Endometrium (tissue), 2 donors: Measurements from ENCODE around the gene MED31.
"Not testable (repeated sequence)": the region's sequence is repeated elsewhere in the genome, so short reads cannot be mapped to it uniquely, and the experiment has no call there.

Source experiments
- FAIRE-seq: peaks from 2 replicates; lab custom pipeline; 2012; peaks lifted over from hg19 to GRCh38; lab: Jason Lieb, UNC
- donor health status: control.
- donor health status: control.

The MED31 gene

GRCh38 chr17:6651354-6651918 is at the start of gene MED31, which contains the start of gene C17orf100:
MED31 (minus strand) TSS chr17:6651605; CDS start chr17:6651528, 77 bp downstream.
C17orf100 (plus strand) TSS chr17:6651762; CDS start chr17:6651914, 152 bp downstream.
- peak; percentile 83 for FAIRE-seq

GRCh38 chr17:6700948-6701307 is 49.5 kb upstream of the MED31 start:
- no peak for FAIRE-seq

- no peak for FAIRE-seq
These were observed 48.9 kb upstream of the MED31 start for GRCh38 chr17:6699997-6700947.

- no peak for FAIRE-seq
These were observed 46.6 kb upstream of the MED31 start for GRCh38 chr17:6698004-6698403.

- no peak for FAIRE-seq
These were observed 45.5 kb upstream of the MED31 start for GRCh38 chr17:6696906-6697305.

- no peak for FAIRE-seq
These were observed 44.2 kb upstream of the MED31 start for GRCh38 chr17:6695565-6695964.

- FAIRE-seq = no peak
These were observed 43.6 kb upstream of the MED31 start for GRCh38 chr17:6695051-6695450.

- FAIRE-seq = not testable (repeated sequence)
These were observed 40.6 kb upstream of the MED31 start for GRCh38 chr17:6691958-6692357.

GRCh38 chr17:6691546-6691945 is 40.1 kb upstream of the MED31 start:
- no peak for FAIRE-seq

- FAIRE-seq = no peak
These were observed 39.2 kb upstream of the MED31 start for GRCh38 chr17:6690641-6691040.

GRCh38 chr17:6688944-6689343 is 37.5 kb upstream of the MED31 start:
- no peak for FAIRE-seq

- FAIRE-seq = no peak
These were observed 34.6 kb upstream of the MED31 start for GRCh38 chr17:6686026-6686425.

GRCh38 chr17:6684881-6685767 is 33.7 kb upstream of the MED31 start:
- no peak for FAIRE-seq

GRCh38 chr17:6684460-6684783 is 33.0 kb upstream of the MED31 start:
- FAIRE-seq = no peak

GRCh38 chr17:6683730-6684459 is 32.5 kb upstream of the MED31 start:
- FAIRE-seq = no peak

- FAIRE-seq = no peak
These were observed 31.8 kb upstream of the MED31 start for GRCh38 chr17:6683081-6683684.

GRCh38 chr17:6682339-6682738 is 30.9 kb upstream of the MED31 start:
- FAIRE-seq = no peak

GRCh38 chr17:6681671-6682070 is 30.3 kb upstream of the MED31 start:
- no peak for FAIRE-seq

- FAIRE-seq = no peak
These were observed 29.8 kb upstream of the MED31 start for GRCh38 chr17:6681176-6681575.

- FAIRE-seq = no peak
These were observed 27.8 kb upstream of the MED31 start for GRCh38 chr17:6679241-6679640.

GRCh38 chr17:6677946-6678345 is 26.5 kb upstream of the MED31 start:
- FAIRE-seq = no peak
